Activated CD8-positive, alpha-beta memory T cell treated with anti-CD3 and anti-CD28 coated beads, Interleukin-2, amount 50 U/mL, for 1 hour (primary cell): ENCODE data around the gene ITSN2.

Experiments used
- DNase-seq: peaks from one replicate; pipeline ENCODE4 v3.0.0-alpha.2; 2020; ENCODE audit errors: extremely low read depth

The ITSN2 gene

DNA sequence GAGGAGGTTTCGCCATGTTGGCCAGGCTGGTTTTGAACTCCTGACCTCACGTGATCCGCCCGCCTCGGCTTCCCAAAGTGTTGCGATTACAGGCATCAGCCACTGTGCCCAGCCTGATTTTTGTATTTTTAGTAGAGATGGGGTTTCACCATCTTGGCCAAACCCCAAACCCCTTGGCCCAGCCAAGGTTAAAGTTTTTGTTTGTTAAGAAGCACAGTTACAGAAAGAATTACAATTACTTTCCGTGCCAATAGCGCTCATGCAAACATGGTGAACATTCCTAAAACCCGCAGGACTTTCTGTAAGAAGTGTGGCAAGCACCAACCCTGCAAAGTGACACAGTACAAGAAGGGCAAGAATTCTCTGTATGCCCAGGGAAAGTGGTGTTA, 26.1 kb downstream of the ITSN2 start:
- DNase-seq, result no peak

DNA sequence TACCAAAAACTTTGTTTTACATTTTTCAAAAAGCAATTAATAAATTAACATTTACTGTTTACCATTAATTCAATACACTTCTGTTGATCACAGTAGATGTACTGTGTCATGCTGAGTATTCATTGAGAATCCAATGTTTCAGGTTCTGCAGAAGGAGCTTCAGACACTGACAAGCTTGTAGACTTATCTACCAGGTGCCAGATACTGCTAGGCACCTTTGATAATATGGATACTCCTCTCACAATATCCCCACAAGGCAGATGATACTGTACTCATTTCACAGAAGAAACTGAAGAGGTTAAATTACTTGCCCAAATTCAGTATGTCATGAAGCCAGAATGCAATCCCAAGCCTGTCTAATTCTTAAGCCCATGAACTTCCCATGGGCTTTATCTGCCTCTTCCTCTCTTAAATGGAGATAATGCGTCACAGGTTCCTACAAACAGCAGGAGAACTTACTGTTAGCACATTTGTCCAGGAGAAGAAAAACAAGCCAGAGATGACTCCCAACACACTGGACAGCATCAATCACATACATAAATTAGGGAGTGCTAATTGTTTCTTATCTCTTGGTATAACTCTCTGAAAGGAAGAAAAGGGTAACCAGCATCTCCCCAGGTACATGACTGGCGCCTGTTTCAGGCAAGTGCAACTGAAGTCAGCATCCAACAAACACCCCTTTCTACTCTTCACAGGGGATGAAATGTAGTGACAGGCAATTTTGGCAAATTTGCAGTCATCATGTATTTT, 27.4 kb downstream of the ITSN2 start:
- DNase-seq, result no peak

DNA sequence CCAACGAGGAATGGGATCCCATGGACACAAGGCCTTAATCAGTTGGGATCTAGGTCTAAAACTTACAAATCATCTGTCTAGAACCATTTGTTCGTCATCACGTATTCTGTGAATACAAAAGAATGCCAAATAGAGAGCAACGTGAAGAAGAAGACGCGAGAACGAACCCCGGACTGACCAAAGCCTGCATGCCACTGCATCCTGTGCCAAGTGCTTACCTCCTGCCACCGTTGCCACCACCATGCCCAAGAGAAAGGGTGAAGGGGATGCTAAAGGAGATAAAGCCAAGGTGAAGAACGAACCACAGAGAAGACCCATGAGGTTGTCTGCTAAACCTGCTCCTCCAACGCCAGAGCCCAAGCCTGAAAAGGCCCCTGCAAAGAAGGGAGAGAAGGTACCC, 30.2 kb downstream of the ITSN2 start:
- no peak for DNase-seq

DNA sequence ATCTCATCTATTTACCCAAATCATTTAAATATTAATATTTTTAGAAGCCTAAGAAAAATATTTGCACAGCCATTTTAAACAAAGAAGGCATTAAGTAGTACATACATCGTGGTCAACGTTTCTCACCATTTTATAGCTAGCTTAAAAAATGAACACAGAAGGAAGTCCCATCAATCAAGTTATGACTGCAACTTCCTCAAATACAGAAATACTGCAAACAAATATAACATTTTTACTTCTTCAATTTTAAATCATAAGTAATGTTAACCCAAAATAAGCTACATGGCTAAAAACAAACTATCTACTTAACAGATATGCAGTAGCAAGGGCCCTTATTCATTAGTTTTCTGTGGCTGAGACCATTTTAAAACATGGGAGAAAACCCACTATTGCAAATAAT, 30.6 kb downstream of the ITSN2 start:
- no peak for DNase-seq

DNA sequence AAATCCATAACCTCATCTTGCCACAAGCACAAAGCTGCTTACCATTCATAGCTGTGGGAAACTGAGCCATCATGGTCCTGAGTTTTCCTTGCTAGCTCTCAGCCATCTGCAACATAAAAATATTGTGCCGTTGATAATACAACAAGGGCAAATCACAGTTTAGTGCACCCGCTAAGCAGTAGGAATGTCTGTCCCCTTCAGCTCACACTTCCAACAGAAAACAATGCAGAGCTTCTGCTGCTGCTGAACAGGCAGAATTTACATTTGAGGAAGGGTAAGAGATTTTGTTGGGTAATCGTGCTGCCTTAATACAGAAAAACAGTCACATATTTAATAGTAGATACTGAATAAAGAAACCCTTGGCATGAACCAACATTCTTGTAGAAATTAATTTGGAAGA, 32.3 kb downstream of the ITSN2 start:
- DNase-seq, result no peak

DNA sequence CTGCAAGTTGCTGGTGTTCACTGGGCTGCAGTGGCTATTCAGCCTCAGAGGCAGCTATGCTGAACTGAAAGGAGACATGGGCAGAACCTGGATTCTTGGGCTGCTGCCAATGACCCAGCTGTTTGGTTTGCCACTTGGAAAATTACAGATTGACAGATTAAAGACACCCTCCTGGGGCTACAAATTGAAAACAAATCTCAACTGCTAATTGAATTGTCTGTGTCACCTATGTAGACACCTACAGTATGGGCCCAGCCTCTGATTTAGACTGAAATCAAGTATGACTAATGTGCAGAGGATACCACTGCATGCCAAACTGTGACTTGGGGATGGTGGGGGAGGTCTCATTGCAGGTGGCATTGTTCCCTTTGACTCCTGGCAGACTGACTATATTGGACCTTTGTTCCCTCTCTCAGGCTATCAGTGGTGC, 42.8 kb downstream of the ITSN2 start:
- DNase-seq, result no peak

DNA sequence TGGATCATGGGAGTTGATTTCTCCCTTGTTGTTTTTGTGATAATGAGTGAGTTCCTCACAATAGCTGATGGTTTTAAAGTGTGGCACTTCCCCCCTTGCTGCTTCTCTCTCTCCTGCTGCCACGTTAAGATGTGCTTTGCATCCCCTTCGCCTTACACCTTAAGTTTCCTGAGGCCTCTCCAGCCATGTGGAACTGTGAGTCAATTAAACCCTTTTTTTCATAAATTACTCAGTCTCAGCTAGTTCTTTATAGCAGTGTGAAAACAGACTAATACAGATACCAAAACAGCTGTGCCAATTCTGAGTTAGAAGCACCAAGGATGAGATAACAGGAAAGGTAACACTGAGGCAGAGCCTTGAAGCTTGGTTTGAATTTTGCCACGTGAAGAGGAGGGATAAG, 44.7 kb downstream of the ITSN2 start:
- no peak for DNase-seq

DNA sequence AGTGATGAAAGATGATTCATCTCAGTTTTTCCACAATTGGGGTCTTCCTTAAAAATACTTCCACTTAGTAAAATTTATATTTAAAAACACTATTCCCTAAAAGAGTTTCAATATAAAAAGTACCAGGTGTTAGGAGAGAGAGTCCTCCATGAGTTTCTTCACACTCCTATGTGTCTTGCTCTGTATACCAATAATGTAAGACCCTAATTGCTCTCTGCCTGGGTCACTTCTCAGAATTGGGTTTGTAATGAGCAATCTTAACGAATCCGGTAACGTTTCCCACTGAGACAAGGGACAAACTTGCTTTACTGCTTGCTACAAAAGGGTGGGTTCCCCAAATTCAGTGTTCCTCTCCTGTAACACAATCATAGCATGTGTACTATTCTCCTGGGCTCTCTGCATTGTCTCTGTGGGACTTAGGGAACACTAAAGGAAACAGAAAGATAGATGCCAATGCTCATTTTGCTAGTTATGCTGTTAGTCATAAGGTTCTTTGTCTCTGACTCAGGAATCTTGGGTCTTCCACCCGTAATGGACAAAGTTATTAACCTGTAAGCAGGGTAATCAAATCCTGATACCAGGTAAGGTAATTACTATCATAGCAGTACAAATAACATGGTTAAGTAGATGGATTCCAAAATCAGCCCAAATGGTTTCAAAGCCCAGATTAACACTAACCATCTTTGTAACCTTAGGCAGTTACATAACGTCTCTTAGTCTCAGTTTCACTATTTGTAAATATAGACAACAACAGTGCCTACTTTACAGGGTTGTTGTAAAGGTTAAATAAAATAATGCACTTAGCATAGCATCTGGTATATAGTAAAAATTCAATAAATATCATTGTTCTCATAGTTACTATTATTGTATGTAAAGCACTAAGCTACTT, 46.3 kb downstream of the ITSN2 start:
- no peak for DNase-seq

DNA sequence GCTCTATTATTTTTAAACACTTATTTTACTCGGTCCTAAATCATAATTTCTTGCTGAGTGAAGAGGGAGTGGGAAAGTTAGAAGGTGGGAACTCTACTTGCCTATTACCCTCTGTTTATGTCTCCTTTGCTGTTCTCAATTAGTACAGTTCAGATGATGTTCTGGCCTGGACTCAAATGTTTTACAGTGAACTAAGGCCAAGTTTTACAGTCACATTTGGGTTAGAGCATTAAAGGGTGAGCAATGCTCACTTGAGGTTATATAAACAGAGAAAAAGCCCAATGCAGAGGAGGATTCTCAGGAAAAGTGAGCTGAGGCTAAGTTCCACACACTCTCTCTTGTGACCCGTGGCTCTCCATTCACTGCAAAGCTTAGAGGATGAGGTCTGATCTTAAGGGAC, 52.4 kb downstream of the ITSN2 start:
- DNase-seq, result no peak

DNA sequence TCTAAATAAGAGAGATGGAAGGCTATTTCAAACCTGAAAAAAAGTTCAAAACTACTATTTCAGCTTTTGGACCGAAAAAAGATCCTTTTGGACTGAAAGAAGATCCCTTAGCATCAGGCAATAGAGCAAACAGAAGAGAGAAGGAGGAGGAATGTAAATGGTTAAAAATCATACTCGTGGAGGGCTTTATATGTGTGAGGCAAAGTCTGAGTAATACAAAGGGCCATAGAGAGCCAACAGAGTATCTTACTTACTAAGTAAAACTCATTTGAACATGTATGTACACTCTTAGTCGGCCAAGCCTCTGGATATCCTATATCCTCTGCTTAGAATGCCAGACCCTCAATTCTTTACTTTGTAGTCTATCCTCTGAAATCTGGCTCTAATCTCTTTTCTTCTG, 55.7 kb downstream of the ITSN2 start:
- DNase-seq, result no peak

DNA sequence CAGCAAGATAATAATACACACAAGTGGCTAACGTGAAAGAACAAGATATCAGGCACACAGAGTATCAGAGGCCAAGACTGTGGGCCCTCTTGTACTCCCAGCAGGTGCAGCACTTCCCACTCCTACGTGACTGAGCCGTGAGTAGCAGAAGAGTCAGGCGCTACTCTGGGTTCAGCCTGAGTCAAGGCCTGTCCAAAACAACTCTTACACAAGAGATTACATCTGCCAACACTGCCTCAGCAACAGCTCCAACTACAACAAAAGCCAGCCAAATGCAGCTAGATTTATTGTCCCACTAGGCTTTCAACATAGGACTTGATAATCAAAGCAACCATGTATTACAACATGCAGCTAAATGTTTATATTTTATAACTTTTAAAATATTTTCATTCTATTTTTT, 56.2 kb downstream of the ITSN2 start:
- no peak for DNase-seq

DNA sequence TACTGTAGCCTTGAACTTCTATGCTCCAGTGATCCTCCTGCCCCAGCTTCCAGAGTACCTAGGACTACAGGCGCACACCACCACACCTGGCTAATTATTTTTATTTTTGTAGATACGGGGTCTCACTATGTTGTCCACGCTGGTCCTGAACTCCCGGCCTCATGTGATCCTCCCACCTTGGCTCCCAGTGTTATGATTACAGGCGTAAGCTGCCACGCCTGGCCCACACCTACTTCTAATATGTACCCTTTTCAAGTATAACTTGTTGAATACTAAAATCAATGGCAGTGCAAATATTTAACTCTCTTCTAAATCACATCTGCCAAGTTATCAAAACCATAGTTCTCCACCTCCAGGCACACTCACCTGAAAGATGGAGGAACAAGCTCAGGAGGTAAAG, 58.7 kb downstream of the ITSN2 start:
- DNase-seq, result no peak

DNA sequence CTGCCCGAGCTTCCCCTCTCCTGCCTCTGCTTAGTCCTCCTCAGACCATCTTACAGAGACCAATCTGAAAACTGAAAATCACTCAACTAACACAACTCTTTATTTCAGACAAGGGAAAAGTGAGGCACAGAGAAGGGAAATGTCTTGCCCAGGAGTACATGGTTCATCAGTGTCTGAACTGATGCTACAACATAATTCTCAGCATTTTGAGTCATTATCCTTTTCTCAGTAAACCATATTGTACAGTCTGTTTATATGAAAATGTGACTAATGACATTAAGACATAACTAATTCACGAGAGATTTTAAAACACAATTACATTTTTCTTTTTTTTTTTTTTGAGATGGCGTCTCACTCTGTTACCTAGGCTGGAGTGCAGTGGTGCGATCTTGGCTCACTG, 62.7 kb downstream of the ITSN2 start:
- no peak for DNase-seq

DNA sequence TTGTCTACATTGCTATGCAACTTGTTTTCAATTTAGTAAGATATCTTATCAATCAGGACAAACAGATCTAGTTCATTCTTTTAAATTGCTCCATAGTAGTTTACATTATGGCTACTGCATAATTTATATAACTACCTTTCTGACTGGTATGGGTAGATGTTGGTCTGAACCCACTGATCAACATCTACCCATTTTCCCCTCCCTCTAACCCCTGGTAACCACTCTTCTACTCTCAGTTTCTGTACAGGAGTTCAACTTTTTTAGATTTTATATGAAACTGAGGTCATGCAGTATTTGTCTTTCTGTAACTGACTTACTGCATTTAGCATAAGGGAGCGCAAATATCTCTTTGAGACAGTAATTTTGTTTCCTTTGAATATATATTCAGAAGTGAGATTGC, 73.2 kb downstream of the ITSN2 start:
- no peak for DNase-seq

DNA sequence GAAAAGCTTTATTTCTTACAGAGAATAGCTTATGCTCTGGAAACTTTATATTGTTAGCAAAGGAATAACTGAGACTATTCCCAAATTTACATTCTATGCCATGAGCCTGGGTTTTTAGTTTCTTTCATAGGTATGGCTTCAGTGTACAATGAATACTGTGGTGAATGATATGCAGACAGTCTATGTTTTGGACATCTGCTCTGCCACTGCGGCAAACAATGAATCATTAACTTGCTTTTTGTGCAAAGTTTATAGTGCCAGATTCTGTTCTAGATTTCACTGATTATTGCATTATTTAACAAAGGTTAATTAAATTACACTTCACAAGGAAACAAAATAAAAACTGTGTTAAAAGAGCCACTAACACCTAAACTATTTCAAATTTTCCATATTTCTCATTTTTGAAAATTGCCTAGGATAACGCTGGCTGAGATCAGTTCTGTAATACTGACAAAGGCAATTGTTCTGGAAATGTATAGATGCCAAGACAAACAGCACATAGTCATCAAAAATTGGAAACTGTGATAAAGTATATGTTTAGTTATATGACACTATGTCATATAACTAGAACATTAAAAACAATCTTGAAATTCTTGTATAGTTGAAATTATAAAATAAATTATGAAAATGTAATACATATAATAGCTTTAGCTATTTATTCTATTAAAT, 74.7 kb downstream of the ITSN2 start:
- DNase-seq, result no peak

DNA sequence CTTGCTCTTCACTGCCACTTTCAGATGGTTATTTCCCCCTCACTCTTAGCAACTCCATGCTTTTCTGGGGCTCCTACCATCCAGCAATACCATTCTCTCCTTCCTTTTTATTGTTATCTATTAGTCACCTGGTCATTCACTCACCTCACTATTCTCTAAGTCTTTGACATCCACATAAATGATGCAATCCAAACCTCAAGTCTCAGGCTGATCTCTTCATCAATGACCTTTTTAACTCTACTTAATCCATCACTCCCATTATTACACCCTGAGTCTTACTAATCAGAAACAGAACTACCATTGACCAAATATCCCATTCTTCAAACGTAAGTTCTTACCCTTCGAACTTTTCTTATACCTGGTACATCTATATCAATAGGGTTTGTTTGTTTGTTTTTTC, 79.7 kb downstream of the ITSN2 start:
- DNase-seq, result no peak

DNA sequence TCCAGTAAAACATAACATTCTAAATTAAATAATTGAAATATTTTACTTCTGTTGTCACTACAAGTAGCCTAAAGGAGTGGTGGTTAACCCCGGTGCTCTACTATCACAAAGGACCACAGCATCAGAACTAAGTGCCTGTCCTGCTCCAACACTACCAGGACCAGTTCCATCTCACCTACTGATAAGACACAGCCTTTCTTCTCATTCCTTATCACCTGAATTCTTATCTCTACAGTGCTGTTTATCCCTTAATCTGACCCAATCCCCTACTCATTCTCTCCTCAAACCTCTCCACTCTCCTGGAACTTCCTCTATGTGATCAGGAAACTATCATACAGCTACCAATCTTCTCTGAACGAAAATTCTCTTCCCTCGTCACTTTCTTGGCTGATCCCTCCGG, 80.2 kb downstream of the ITSN2 start:
- no peak for DNase-seq

DNA sequence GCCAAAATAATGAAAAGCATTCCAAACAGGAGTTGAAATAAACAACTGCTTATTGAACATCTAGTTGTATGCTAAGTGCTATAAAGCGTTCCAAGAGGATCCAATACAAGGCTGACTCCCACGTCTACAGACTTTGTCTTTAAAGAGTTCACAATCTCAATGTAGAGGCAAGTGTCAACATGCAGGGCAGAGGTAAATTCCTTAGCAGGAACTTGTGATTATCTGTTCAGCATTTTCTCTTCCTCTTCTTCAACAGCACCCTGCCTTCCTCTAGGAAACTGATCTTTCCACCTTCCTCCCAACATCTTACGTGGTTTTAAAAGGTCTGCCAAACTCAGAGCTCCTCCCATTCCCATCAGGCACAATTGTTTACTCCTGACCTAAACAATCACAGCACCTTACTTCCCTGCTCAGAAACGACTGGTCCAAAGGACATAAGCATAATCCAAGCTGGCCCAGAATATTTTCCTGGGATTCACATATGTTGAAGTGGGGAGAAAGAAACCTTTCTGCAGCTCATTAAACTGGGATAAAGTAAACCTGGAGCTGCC, 83.9 kb downstream of the ITSN2 start:
- no peak for DNase-seq

DNA sequence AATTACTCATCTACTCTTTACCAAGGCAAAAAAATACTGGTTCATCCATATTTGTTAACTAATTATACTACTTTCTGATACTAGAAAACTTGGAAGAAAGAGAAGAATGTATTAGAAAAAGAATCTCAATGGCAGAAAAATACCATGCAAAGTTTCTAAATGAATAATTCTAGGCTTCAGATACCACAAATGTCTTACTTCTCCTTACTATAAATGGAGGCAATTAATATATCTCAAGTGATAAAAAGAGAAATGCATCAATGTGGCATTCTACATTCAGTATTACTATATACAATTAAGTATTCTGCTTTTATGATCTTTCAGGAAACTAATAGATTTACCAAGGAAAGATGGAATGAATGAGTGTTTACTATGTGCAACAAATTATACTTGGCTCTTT, 85.5 kb downstream of the ITSN2 start:
- DNase-seq, result no peak

DNA sequence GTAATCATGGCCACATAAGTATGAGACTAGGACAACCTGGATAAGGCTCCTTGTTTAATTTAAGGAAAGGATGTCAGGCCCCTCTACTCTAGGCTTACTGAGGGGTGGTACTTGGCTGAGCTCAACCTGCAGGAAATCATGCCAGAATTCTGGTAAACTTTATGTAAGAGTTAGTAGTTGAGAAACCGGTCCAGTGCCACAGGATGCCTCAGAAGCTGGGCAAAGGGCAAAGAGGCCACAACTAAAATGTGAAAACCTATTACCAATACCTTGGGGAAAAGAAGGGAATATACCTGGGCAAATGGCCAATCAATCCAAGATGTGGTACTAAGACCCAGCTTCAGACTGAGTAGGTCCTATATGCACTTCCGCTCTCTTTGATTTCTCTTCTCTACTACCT, 86.7 kb downstream of the ITSN2 start:
- no peak for DNase-seq

DNA sequence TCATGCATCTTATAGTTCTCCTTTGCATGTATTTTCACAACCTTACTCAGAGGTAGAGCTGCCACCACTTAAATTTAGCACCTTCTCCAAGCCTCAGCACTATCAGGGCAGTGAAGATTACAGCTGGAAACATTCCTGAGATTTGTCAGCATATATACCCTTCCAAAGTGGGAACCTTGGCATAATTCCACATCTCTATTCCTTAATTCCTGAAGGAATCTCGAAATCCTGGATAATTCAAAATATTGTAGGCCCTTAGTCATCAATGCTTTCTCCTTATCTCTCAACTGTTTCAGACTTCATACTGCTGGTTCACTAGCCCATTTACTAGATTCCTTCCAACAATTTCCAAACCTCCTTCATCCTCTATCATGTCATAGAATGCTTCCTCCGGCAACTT, 87.4 kb downstream of the ITSN2 start:
- DNase-seq, result no peak

DNA sequence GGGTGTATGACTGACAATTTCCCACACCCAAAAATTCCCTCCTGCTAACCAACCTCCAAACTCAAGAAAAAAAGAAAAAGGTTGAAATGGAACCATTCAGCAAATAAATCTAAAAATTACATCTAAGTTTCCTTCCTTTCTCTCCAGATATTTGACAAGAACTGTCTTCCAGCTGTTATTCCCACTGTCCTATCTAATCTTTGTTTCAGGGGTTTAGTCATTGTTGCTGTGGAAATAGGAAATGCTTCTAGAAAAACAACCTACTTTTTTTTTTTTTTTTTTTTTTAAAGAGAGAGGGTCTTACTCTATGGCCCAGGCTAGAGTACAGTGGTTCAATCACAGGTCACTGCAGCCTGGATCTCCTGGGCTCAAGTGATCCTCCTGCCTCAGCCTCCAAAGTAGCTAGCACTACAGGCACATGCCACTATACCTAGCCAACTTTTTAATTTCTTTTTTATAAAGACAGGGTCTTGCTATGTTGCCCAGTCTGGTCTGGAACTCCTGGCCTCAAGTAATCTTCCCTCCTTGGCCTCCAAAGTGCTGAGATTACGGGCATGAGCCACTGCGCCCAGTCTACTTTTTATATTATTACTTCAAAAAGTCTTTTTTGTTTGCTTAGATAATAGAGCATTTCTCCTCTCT, 88.1 kb downstream of the ITSN2 start:
- no peak for DNase-seq
